HG03575 (cell line): ENCODE measurements around the gene ACAA1.
"Not testable (repeated sequence)": the region's sequence is repeated elsewhere in the genome, so short reads cannot be mapped to it uniquely, and the experiment has no call there.

Source experiments
- ATAC-seq: cut with Tn5 transposase; IDR thresholded peaks from one replicate; pipeline ENCODE4 v1.9.1; 2021; ENCODE audit not compliant: unreplicated experiment, insufficient number of reproducible peaks, low FRiP score; ENCODE audit errors: extremely low read depth

ACAA1 gene

GRCh38 chr3:38088126-38089078 is 48.5 kb downstream of the ACAA1 start:
- ATAC-seq = no peak

GRCh38 chr3:38087278-38087677 is 49.6 kb downstream of the ACAA1 start:
- not testable (repeated sequence) for ATAC-seq

DNA sequence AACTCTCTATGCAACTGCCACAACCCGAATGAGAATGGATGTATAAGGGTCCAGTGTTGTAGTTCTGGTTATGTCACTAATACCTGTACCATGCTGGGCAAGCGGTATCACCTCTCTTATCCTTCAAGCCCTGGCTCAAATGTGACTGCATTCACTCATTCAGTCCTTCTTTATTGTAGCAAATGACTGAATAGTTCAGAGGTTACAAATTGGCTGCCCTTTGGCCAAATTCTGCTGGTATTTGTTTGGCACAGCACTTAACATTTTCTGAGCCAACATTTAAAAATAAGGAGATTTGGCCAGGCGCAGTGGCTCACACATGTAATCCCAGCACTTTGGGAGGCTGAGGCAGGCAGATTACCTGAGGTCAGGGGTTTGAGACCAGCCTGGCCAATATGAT is 50.4 kb downstream of the ACAA1 start:
- ATAC-seq = no peak

GRCh38 chr3:38085943-38086324 is 51.0 kb downstream of the ACAA1 start:
- no peak for ATAC-seq

DNA sequence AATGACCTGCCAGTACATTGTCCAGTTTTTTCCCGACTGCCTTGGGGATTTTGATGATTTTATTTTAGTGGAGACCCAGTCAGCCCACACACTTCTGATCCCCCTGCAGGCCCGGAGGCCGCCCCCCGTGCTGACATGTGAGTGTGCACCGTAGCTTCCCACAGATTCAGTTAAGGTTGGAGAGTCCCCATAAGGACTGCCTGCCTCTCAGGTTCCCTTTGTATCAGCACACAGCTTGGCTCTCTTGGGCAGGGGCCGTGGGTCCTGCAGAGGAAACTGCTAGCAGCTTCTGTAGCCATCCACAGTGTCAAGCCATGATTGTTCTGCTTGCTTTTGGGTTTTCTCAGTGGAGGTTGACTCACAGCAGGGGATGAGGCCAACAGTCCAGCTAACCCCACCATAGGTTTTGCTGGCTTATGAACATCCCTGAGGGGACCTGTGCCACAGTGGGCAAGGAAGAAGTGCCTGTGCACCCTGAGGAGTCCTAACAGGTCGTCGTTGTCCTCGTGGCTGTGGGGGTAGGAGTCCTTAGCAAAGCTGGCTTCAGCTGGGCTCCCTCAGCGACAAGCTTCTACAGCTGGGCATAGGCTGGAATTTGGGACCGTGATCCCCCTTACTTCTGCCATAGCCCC is 51.5 kb downstream of the ACAA1 start:
- ATAC-seq = no peak

- no peak for ATAC-seq
Observed at GRCh38 chr3:38084334-38085310, 52.3 kb downstream of the ACAA1 start.

DNA sequence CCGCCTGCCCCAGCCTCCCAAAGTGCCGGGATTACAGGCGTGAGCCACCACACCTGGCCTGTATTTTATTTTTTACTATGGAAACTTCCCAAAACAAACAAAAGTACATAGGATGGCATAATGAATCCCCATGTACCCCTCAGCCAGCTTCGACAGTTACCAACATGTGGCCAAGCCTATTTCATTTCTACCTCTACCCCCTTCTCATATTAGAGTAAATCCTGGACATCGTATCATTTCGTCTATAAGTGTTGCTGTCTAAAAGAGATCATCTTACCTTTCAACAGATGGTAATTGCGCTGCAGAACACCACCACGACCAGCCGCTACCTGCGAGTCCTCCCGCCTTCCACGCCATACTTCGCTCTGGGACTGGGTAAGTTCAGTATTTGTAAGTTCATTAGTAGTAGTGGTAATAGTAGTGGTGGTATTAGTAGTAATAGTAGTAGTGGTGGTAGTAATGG is 53.0 kb downstream of the ACAA1 start:
- no peak for ATAC-seq

- ATAC-seq = not testable (repeated sequence)
Observed at GRCh38 chr3:38083254-38083653, 53.7 kb downstream of the ACAA1 start.

- not testable (repeated sequence) for ATAC-seq
Observed at GRCh38 chr3:38082296-38082695, 54.6 kb downstream of the ACAA1 start.

GRCh38 chr3:38077073-38077472 is 59.9 kb downstream of the ACAA1 start:
- ATAC-seq = not testable (repeated sequence)
